Erythroblast (primary cell): ENCODE data around the gene MAGEB1.

Source experiments
- GATA1 ChIP-seq: IDR thresholded peaks from 2 replicates; pipeline ENCODE4 v1.6.1; 2011; ENCODE audit warnings: low read depth, mild to moderate bottlenecking, control low read depth, low read length, moderate library complexity
- POLR2A ChIP-seq: IDR thresholded peaks from 2 replicates; pipeline ENCODE4 v1.6.1; 2011; ENCODE audit warnings: mild to moderate bottlenecking, low read length

DNA sequence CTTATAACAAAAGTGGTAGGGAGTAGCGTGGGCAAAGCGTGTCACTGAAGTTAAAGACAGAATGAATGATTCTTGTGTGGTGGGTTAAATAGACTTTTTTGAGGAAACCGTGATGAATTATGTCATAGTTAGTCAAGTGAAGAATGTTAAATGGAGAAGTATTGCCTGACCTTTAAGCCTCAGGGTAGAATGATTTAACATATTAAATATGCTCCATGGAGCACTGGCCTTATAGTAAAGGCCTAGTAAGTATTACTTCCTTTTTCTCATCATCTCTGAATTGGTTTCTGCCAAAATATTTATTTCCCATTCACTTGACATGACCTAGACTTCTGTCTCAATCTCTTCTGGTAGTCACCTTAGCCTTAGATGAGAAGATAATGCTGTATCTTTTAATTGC is 23.7 kb downstream of the MAGEB1 start:
- TF ChIP-seq POLR2A: no peak
- no peak for TF ChIP-seq GATA1
